ENCODE data around the gene RPL10L.

DNA sequence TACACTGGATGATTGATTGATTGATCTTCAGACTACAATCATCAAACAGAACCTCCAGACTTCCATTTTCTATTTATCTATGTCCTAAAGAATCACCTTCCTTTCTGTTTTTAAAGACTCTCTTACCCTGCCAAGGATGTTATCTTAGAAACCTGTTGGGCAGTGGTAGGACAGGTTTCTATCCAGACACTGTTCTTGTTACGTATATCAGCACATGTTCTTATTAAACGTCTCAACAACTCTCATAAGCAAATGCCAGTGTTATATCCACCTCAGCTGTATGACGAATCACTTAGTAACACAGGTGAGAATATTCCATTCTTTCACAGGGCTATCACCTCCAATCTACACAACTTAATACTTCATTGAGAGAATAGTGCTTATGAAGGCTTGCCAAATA lies 40.2 kb upstream of the RPL10L start:
- TF ChIP-seq POLR2A (IDR thresholded peaks at IDR 0.05; ENCODE audit: low read depth, low read length) (no peak), POLR2AphosphoS5 (IDR thresholded peaks at IDR 0.05; ENCODE audit: low read depth, low read length) (no peak), TAF1 (IDR thresholded peaks at IDR 0.05; ENCODE audit: low read depth, low read length) (no peak)

Data from GM12891 (cell line).